OCI-LY1 (cell line): Measurements from ENCODE around the gene PRTN3.
"Not testable (repeated sequence)": the region's sequence is repeated elsewhere in the genome, so short reads cannot be mapped to it uniquely, and the experiment has no call there.

Experiments used
- H2AFZ ChIP-seq: fragments of 200-600 bp; sonication (generic), shearing (Covaris generic); 2 replicates; pipeline ENCODE4 v1.6.0; 2014; ENCODE audit warnings: antibody characterized with exemption, mild to moderate bottlenecking, low read length
- H3F3A ChIP-seq: fragments of 200-600 bp; sonication (generic), shearing (Covaris generic); 2 replicates; pipeline ENCODE4 v1.6.0; 2014; ENCODE audit warnings: mild to moderate bottlenecking, antibody characterized with exemption, low read length, moderate library complexity; ENCODE audit not compliant: insufficient read depth
- H3K27ac ChIP-seq: fragments of 200-600 bp; sonication (generic); 2 replicates; pipeline ENCODE4 v1.5.1; 2014; ENCODE audit warnings: low read length, mixed run types, mild to moderate bottlenecking, low read depth; ENCODE audit not compliant: poor library complexity, severe bottlenecking
- H3K27me3 ChIP-seq: fragments of 200-600 bp; sonication (generic); 2 replicates; pipeline ENCODE4 v1.6.0; 2014; ENCODE audit warnings: antibody characterized with exemption, mild to moderate bottlenecking, low read length, moderate library complexity; ENCODE audit not compliant: insufficient read depth
- H3K36me3 ChIP-seq: fragments of 200-600 bp; sonication (generic); 2 replicates; pipeline ENCODE4 v1.6.1; 2014; ENCODE audit warnings: mild to moderate bottlenecking, antibody characterized with exemption, low read length, moderate library complexity, mixed read lengths; ENCODE audit not compliant: insufficient read depth
- H3K4me1 ChIP-seq: fragments of 200-600 bp; sonication (generic); 2 replicates; pipeline ENCODE4 v1.5.1; 2014; ENCODE audit warnings: mild to moderate bottlenecking, low read length, moderate library complexity; ENCODE audit not compliant: insufficient read depth, severe bottlenecking
- H3K4me2 ChIP-seq: fragments of 200-600 bp; sonication (generic), shearing (Covaris generic); 2 replicates; pipeline ENCODE4 v1.6.1; 2014; ENCODE audit warnings: low read length
- H3K4me3 ChIP-seq: fragments of 200-600 bp; sonication (generic); 2 replicates; pipeline ENCODE4 v1.5.1; 2014; ENCODE audit warnings: low read length, low read depth, mild to moderate bottlenecking, mixed read lengths; ENCODE audit not compliant: poor library complexity, severe bottlenecking
- H3K79me2 ChIP-seq: fragments of 200-600 bp; shearing (Covaris generic); 2 replicates; pipeline ENCODE4 v1.6.1; 2016; ENCODE audit warnings: mixed run types, low read length, mixed read lengths; ENCODE audit not compliant: insufficient read depth
- H3K9ac ChIP-seq: fragments of 200-600 bp; sonication (generic), shearing (Covaris generic); 2 replicates; pipeline ENCODE4 v1.6.1; 2014; ENCODE audit warnings: mild to moderate bottlenecking, low read length, mixed read lengths
- H3K9me2 ChIP-seq: fragments of 200-600 bp; sonication (generic), shearing (Covaris generic); 2 replicates; pipeline ENCODE4 v1.6.1; 2014; ENCODE audit warnings: low read depth, mild to moderate bottlenecking, low read length, mixed read lengths
- H3K9me3 ChIP-seq: fragments of 200-600 bp; shearing (Covaris generic); 2 replicates; pipeline ENCODE4 v1.6.1; 2014; ENCODE audit warnings: low read length, mixed read lengths
- H4K20me1 ChIP-seq: fragments of 200-600 bp; sonication (generic), shearing (Covaris generic); 2 replicates; pipeline ENCODE4 v1.6.0; 2016; ENCODE audit warnings: mild to moderate bottlenecking, low read length; ENCODE audit not compliant: insufficient read depth
- CTCF ChIP-seq: fragments of 200-600 bp; sonication (generic), shearing (Covaris generic); IDR thresholded peaks from 2 replicates; pipeline ENCODE4 v1.5.1; 2017; ENCODE audit warnings: mild to moderate bottlenecking, antibody characterized with exemption, low read length, moderate library complexity, mixed read lengths
- EZH2 ChIP-seq: fragments of 200-600 bp; sonication (generic), shearing (Covaris generic); IDR thresholded peaks from 2 replicates; pipeline ENCODE4 v1.8.0; 2017; ENCODE audit warnings: borderline replicate concordance, mixed run types, mild to moderate bottlenecking, antibody characterized with exemption, low read length, moderate library complexity, mixed read lengths

The PRTN3 gene

GRCh38 chr19:845707-846521, 5.1 kb downstream of the PRTN3 start:
- Histone ChIP-seq H3K9me2 (no peaks in the 10 kb centered on the region), H3K79me2 (no peaks in the 10 kb centered on the region), H3K27ac (no peak overlapping the region), H3K4me3 (no peak overlapping the region), H2AFZ (no peak overlapping the region), H3F3A (no peaks in the 10 kb centered on the region), H3K27me3 (peaks cover 4% of the 10 kb centered on the region; the same call in 1 of the 2 replicates), H4K20me1 (no peaks in the 10 kb centered on the region), H3K36me3 (no peaks in the 10 kb centered on the region), H3K9me3 (no peaks in the 10 kb centered on the region), H3K9ac (no peak overlapping the region), H3K4me2 (no peak overlapping the region), H3K4me1 (no peaks in the 10 kb centered on the region)
- TF ChIP-seq CTCF (no peak), EZH2 (no peak)

GRCh38 chr19:848386-848921, 7.7 kb downstream of the PRTN3 start:
- Histone ChIP-seq H3K79me2 (no peaks in the 10 kb centered on the region), H3K36me3 (no peaks in the 10 kb centered on the region), H3K27ac (no peak overlapping the region), H3K9me2 (no peaks in the 10 kb centered on the region), H3K4me1 (no peaks in the 10 kb centered on the region), H3K9me3 (no peaks in the 10 kb centered on the region), H3K9ac (no peak overlapping the region), H3K27me3 (peaks cover 4% of the 10 kb centered on the region; the same call in 1 of the 2 replicates), H2AFZ (no peak overlapping the region), H3K4me2 (no peak overlapping the region), H3F3A (no peaks in the 10 kb centered on the region), H4K20me1 (no peaks in the 10 kb centered on the region), H3K4me3 (no peak overlapping the region)
- TF ChIP-seq CTCF (no peak), EZH2 (no peak)

GRCh38 chr19:849195-849594, 8.4 kb downstream of the PRTN3 start:
- not testable (repeated sequence) for H3K4me3 ChIP-seq, H4K20me1 ChIP-seq, H3K9ac ChIP-seq, H3F3A ChIP-seq, H3K4me1 ChIP-seq, H3K4me2 ChIP-seq, H2AFZ ChIP-seq, H3K9me2 ChIP-seq, H3K79me2 ChIP-seq, H3K9me3 ChIP-seq, H3K36me3 ChIP-seq, H3K27me3 ChIP-seq, H3K27ac ChIP-seq
